Psoas muscle (tissue), 8 donors: ENCODE results near the gene SETX. TPM values are rescaled to one million over a fixed set of nuclear protein-coding genes. Genes with fewer than 3 reads are reported as not detected.

Experiments used
- ATAC-seq, 4 donors: fragments of 200-7000 bp; cut with Tn5 transposase; one replicate each; pipeline ENCODE4 v1.9.1; 2020; ENCODE audit warnings: moderate library complexity in 3 of 4, mild to moderate bottlenecking in 2 of 4
- DNase-seq, 2 donors: peaks; one replicate each; pipeline ENCODE4 v3.0.0-alpha.2; 2020
- H3K27ac ChIP-seq: fragments of 200-600 bp; one replicate; pipeline ENCODE4 v1.8.0; 2022
- H3K27me3 ChIP-seq, 3 donors: fragments of 200-600 bp in 1 of 3; one replicate each; pipeline versions ENCODE4 v1.6.1 to v1.8.0; 2013 to 2022; ENCODE audit warnings: low read length in 2 of 3, mild to moderate bottlenecking in 2 of 3, moderate library complexity in 1 of 3; ENCODE audit not compliant: insufficient read depth in 3 of 3
- H3K36me3 ChIP-seq, 2 donors: fragments of 200-600 bp in 1 of 2; one replicate each; pipeline versions ENCODE4 v1.6.1 to v1.8.0; 2013 to 2022; ENCODE audit warnings: low read depth in 1 of 2, mild to moderate bottlenecking in 1 of 2, moderate library complexity in 1 of 2; ENCODE audit not compliant: insufficient read depth in 1 of 2
- H3K4me1 ChIP-seq: fragments of 200-600 bp; one replicate; pipeline ENCODE4 v1.8.0; 2022
- H3K4me3 ChIP-seq: fragments of 200-600 bp; one replicate; pipeline ENCODE4 v1.8.0; 2022; ENCODE audit warnings: mild to moderate bottlenecking
- H3K9me3 ChIP-seq: fragments of 200-600 bp; one replicate; pipeline ENCODE4 v1.8.0; 2022
- WGBS, 3 donors: extraction: QIAGEN DNeasy Blood & Tissue Kit; methylation state at CpG; one replicate each; pipeline versions ENCODE4 v1.1.6 to v1.1.7; 2013; 5-methylcytosine and 5-hydroxymethylcytosine counted together
- intact Hi-C, 2 donors: fragments of 100-400 bp; cut with DNase I; formaldehyde crosslinking; loops; one replicate each; pipeline versions ENCODE4 v1.11.0 to v1.14.2; 2022
- polyA plus RNA-seq, 3 donors: library from polyadenylated mRNA; stranded (reverse); fragments of 200-250 nt; gene quantifications; one replicate each; pipeline ENCODE4 v1.2.3, GENCODE V29; 2013
- total RNA-seq, 4 donors: library from RNA; stranded (reverse); fragmentation: NEBNext Ultra II Directional in 2 of 4; extraction: Animal tissue kit (Norgen Biotek cat#: 25700) in 2 of 4; gene quantifications; one replicate each; pipeline versions ENCODE4 v1.2.1 to v1.2.4, GENCODE V29; 2021 to 2023
- TF ChIP-seq, protein P1 (sequence below): fragments of 200-600 bp; IDR thresholded peaks from one replicate; pipeline ENCODE4 v1.8.0; 2022; ENCODE audit warnings: antibody characterized with exemption
- donor health status: healthy with polysubstance abuse.
- donor health status: DM: no; HTN: no; CAD: no; lungs with moderate emphysema.
- donor health status: Bipolar disorder and iron deficiency.
- donor health status: healthy.
- donor health status: DM: yes; HTN: yes; CAD: no.
- donor health status: DM: no; HTN: no; CAD: no.
- donor health status: DM: no; HTN: no; CAD: no.
- donor health status: DM: yes; HTN: yes; CAD: no.

The SETX gene
- total and polyA plus RNA-seq, 7 donors, result 10.0 to 26.8 (median 20.6) TPM

DNA sequence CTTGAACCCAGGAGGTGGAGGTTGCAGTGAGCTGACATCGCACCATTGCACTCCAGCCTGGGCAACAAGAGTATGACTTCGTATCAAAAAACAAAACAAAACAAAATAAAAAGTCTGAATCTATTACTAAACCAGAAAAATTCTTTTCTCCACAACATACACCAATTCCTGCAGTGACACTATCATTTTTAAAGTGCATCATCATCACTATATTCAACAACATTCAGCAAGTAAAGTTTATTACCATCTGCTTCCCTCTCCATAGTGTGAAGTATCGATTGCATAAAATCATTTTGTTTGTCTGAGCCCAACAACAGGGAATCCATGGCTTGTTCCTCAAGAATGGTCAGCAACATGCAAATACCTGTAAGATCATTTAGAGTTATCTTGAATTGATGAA is 20.4 kb downstream of the SETX start:
- no peak overlapping the region for H3K4me3 ChIP-seq
- H3K27ac ChIP-seq, result no peak overlapping the region
- no peak for ATAC-seq
- no peak for DNase-seq
- no peaks in the 10 kb centered on the region for H3K9me3 ChIP-seq
- H3K27me3 ChIP-seq, result no peaks in the 10 kb centered on the region
- no peaks in the 10 kb centered on the region for H3K4me1 ChIP-seq
- H3K36me3 ChIP-seq, result peaks cover 16 to 93% of the 10 kb centered on the region in 2 donors
- 98 to 100% (median 99%) methylated on average over 3 of the region's 3 CpGs for WGBS, 3 donors
- TF ChIP-seq, protein P1, sequence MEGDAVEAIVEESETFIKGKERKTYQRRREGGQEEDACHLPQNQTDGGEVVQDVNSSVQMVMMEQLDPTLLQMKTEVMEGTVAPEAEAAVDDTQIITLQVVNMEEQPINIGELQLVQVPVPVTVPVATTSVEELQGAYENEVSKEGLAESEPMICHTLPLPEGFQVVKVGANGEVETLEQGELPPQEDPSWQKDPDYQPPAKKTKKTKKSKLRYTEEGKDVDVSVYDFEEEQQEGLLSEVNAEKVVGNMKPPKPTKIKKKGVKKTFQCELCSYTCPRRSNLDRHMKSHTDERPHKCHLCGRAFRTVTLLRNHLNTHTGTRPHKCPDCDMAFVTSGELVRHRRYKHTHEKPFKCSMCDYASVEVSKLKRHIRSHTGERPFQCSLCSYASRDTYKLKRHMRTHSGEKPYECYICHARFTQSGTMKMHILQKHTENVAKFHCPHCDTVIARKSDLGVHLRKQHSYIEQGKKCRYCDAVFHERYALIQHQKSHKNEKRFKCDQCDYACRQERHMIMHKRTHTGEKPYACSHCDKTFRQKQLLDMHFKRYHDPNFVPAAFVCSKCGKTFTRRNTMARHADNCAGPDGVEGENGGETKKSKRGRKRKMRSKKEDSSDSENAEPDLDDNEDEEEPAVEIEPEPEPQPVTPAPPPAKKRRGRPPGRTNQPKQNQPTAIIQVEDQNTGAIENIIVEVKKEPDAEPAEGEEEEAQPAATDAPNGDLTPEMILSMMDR, result no peak
- intact Hi-C loops, result no loop called here

DNA sequence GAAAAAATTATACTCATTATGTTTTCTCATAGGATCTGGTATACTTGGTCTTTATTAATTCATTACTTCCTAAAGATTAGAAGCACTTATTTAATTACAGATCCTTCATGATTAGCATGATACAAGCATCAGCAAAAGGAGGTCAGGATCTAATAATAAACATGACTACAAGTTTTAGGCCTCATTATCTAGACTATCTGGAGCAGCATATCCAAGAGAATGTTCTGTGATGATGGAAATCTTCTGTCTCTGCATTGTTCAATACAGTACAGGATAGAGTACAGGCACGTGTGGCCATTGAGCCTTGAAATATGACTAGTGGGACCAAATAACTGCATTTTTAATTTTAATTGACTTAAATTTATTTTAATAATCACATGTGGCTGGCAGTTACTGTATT is 21.2 kb downstream of the SETX start:
- Histone ChIP-seq H3K27me3 (no peaks in the 10 kb centered on the region), H3K4me3 (no peak overlapping the region), H3K4me1 (peaks cover 4% of the 10 kb centered on the region), H3K36me3 (peaks cover 16 to 93% of the 10 kb centered on the region in 2 donors), H3K27ac (peak overlapping the region; percentile 50), H3K9me3 (no peaks in the 10 kb centered on the region)
- intact Hi-C loops, result no loop called here
- TF ChIP-seq, protein P1, result no peak
- WGBS, 3 donors, result 29 to 39% (median 32%) methylated on average over 1 of the region's 1 CpG
- peak; percentile 83 to 94 (median 93) for ATAC-seq
- no peak for DNase-seq

- H3K4me1 ChIP-seq, result peaks cover 19% of the 10 kb centered on the region
- H3K27ac ChIP-seq, result peak overlapping the region; percentile 75
- H3K9me3 ChIP-seq, result no peaks in the 10 kb centered on the region
- 72 to 89% (median 73%) methylated on average over 4 of the region's 4 CpGs for WGBS, 3 donors
- no peak overlapping the region for H3K4me3 ChIP-seq
- ATAC-seq (peak; percentile 39 to 71 (median 49)), DNase-seq (no peak)
- H3K27me3 ChIP-seq, result no peaks in the 10 kb centered on the region
- intact Hi-C loops, result loop anchor here in 1 of 2 donors (5.0 kb wide), 1 partner anchor 36 kb away; no protein-coding TSS in a partner anchor
- peaks cover 13 to 62% of the 10 kb centered on the region in 2 donors for H3K36me3 ChIP-seq
- TF ChIP-seq, protein P1, result no peak
These were observed 26.2 kb downstream of the SETX start for GRCh38 chr9:132328580-132328979.

DNA sequence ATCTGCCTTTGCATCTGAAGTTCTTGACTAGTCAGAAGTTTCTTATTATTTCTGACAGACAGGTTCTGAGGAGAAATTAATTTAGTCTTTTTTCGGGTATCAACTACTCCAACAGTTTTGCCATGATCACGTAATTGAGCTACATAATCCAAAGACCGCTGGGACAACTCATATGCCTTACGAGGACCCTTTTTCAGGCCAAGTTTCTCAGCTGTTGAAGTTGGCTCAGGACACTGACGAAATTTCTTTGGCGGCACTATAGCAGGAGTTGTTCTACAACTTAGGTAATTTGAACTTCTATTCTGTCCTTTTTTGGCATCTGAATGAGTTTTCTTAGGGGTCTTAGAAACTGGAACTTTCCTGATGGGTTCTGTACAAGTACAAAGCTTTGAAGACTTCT is 27.2 kb downstream of the SETX start:
- TF ChIP-seq, protein P1, result no peak
- Histone ChIP-seq H3K4me3 (no peak overlapping the region), H3K27ac (peak overlapping the region; percentile 75), H3K27me3 (no peaks in the 10 kb centered on the region), H3K36me3 (peaks cover 15 to 62% of the 10 kb centered on the region in 2 donors), H3K4me1 (peaks cover 19% of the 10 kb centered on the region), H3K9me3 (no peaks in the 10 kb centered on the region)
- ATAC-seq, result peak; percentile 78 to 94 (median 88)
- intact Hi-C loops, result loop anchor here in 1 of 2 donors (5.0 kb wide), 1 partner anchor 35 kb away; no protein-coding TSS in a partner anchor
- 29 to 38% (median 38%) methylated on average over 6 of the region's 6 CpGs for WGBS, 3 donors
- no peak for DNase-seq

DNA sequence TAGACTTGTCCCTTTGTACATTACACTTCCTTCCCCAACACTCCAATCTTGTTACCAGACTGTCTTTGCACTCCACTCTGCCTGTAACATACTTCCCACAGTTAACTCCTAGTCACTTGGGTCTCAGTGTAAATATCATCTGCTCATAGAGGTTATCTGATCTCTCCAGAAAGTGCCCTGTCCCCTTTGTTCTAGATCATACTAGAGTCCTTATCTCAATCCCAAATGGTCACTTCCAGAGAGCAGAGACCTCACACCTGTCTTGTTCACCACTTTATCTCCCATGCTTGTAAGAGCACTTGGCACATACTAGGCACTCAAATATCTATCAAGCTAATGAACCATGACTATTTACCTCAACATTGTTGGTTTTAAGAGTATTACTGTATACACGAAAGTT is 30.4 kb downstream of the SETX start:
- WGBS, 3 donors, result 80 to 90% (median 85%) methylated on average over 1 of the region's 1 CpG
- Histone ChIP-seq H3K4me1 (peaks cover 19% of the 10 kb centered on the region), H3K36me3 (peaks cover 10 to 46% of the 10 kb centered on the region in 2 donors), H3K27ac (no peak overlapping the region), H3K9me3 (no peaks in the 10 kb centered on the region), H3K27me3 (no peaks in the 10 kb centered on the region), H3K4me3 (no peak overlapping the region)
- DNase-seq (no peak), ATAC-seq (no peak)
- intact Hi-C loops, result no loop called here
- TF ChIP-seq, protein P1, result no peak
